Psoas muscle (tissue), 8 donors: Measurements from ENCODE around the gene SIT1. TPM values are rescaled to one million over a fixed set of nuclear protein-coding genes. Genes with fewer than 3 reads are reported as not detected.

Experiments
- ATAC-seq, 4 donors: fragments of 200-7000 bp; cut with Tn5 transposase; one replicate each; pipeline ENCODE4 v1.9.1; 2020; ENCODE audit warnings: moderate library complexity in 3 of 4, mild to moderate bottlenecking in 2 of 4
- DNase-seq, 2 donors: peaks; one replicate each; pipeline ENCODE4 v3.0.0-alpha.2; 2020
- H3K27ac ChIP-seq: fragments of 200-600 bp; one replicate; pipeline ENCODE4 v1.8.0; 2022
- H3K27me3 ChIP-seq, 3 donors: fragments of 200-600 bp in 1 of 3; one replicate each; pipeline versions ENCODE4 v1.6.1 to v1.8.0; 2013 to 2022; ENCODE audit warnings: low read length in 2 of 3, mild to moderate bottlenecking in 2 of 3, moderate library complexity in 1 of 3; ENCODE audit not compliant: insufficient read depth in 3 of 3
- H3K36me3 ChIP-seq, 2 donors: fragments of 200-600 bp in 1 of 2; one replicate each; pipeline versions ENCODE4 v1.6.1 to v1.8.0; 2013 to 2022; ENCODE audit warnings: low read depth in 1 of 2, mild to moderate bottlenecking in 1 of 2, moderate library complexity in 1 of 2; ENCODE audit not compliant: insufficient read depth in 1 of 2
- H3K4me1 ChIP-seq: fragments of 200-600 bp; one replicate; pipeline ENCODE4 v1.8.0; 2022
- H3K4me3 ChIP-seq: fragments of 200-600 bp; one replicate; pipeline ENCODE4 v1.8.0; 2022; ENCODE audit warnings: mild to moderate bottlenecking
- H3K9me3 ChIP-seq: fragments of 200-600 bp; one replicate; pipeline ENCODE4 v1.8.0; 2022
- CTCF ChIP-seq: fragments of 200-600 bp; IDR thresholded peaks from one replicate; pipeline ENCODE4 v1.8.0; 2022; ENCODE audit warnings: antibody characterized with exemption
- WGBS, 3 donors: extraction: QIAGEN DNeasy Blood & Tissue Kit; methylation state at CpG; one replicate each; pipeline versions ENCODE4 v1.1.6 to v1.1.7; 2013; 5-methylcytosine and 5-hydroxymethylcytosine counted together
- intact Hi-C, 2 donors: fragments of 100-400 bp; cut with DNase I; formaldehyde crosslinking; loops; one replicate each; pipeline versions ENCODE4 v1.11.0 to v1.14.2; 2022
- polyA plus RNA-seq, 3 donors: library from polyadenylated mRNA; stranded (reverse); fragments of 200-250 nt; gene quantifications; one replicate each; pipeline ENCODE4 v1.2.3, GENCODE V29; 2013
- total RNA-seq, 4 donors: library from RNA; stranded (reverse); fragmentation: NEBNext Ultra II Directional in 2 of 4; extraction: Animal tissue kit (Norgen Biotek cat#: 25700) in 2 of 4; gene quantifications; one replicate each; pipeline versions ENCODE4 v1.2.1 to v1.2.4, GENCODE V29; 2021 to 2023
- donor health status: healthy with polysubstance abuse.
- donor health status: DM: no; HTN: no; CAD: no; lungs with moderate emphysema.
- donor health status: Bipolar disorder and iron deficiency.
- donor health status: healthy.
- donor health status: DM: yes; HTN: yes; CAD: no.
- donor health status: DM: no; HTN: no; CAD: no.
- donor health status: DM: no; HTN: no; CAD: no.
- donor health status: DM: yes; HTN: yes; CAD: no.

SIT1 gene
- total and polyA plus RNA-seq, 7 donors = 0.08 to 0.34 (median 0.24) TPM; not detected in 1

GRCh38 chr9:35611230-35611797 is 39.4 kb downstream of the SIT1 start:
- Histone ChIP-seq H3K36me3 (peaks cover 9 to 38% of the 10 kb centered on the region in 2 donors), H3K9me3 (no peaks in the 10 kb centered on the region), H3K27me3 (no peaks in the 10 kb centered on the region), H3K4me1 (peaks cover 21% of the 10 kb centered on the region), H3K27ac (no peak overlapping the region), H3K4me3 (no peak overlapping the region)
- peak; percentile 58 for TF ChIP-seq CTCF
- DNase-seq (peak; percentile 51 to 64), ATAC-seq (peak; percentile 26 to 70 (median 42))
- intact Hi-C loops = no loop called here
- 21 to 30% (median 22%) methylated on average over 8 of the region's 8 CpGs for WGBS, 3 donors

- H3K27ac ChIP-seq = peak overlapping the region; percentile 82
These were observed 40.9 kb downstream of the SIT1 start for GRCh38 chr9:35609820-35610163.

GRCh38 chr9:35609001-35609819 is 41.5 kb downstream of the SIT1 start:
- ATAC-seq (peak; percentile 67 to 81 (median 68)), DNase-seq (peak; percentile 70 to 87)
- no peak for TF ChIP-seq CTCF
- peak overlapping the region; percentile 22 for H3K4me3 ChIP-seq
- H3K27ac ChIP-seq = peak overlapping the region; percentile 82
- WGBS, 3 donors = 42 to 52% (median 49%) methylated on average over 27 to 31 of the region's 31 CpGs
- intact Hi-C loops = loop anchor here in 1 of 2 donors (2.0 to 10.0 kb wide), 4 partner anchors 38 to 94 kb away; no protein-coding TSS in a partner anchor
- H3K27me3 ChIP-seq = no peaks in the 10 kb centered on the region
- H3K36me3 ChIP-seq = peaks cover 9 to 38% of the 10 kb centered on the region in 2 donors
- peaks cover 25% of the 10 kb centered on the region for H3K4me1 ChIP-seq
- H3K9me3 ChIP-seq = no peaks in the 10 kb centered on the region

More at GRCh38 chr9:35609820-35610163, 40.9 kb downstream of the SIT1 start:
- Histone ChIP-seq H3K36me3 (peaks cover 9 to 38% of the 10 kb centered on the region in 2 donors), H3K4me1 (peaks cover 25% of the 10 kb centered on the region), H3K4me3 (peak overlapping the region; percentile 11), H3K27me3 (no peaks in the 10 kb centered on the region), H3K9me3 (no peaks in the 10 kb centered on the region)
- 42 to 45% (median 43%) methylated on average over 13 of the region's 13 CpGs for WGBS, 3 donors
- ATAC-seq (no peak), DNase-seq (no peak)
- intact Hi-C loops = loop anchor here in 1 of 2 donors (2.0 to 10.0 kb wide), 4 partner anchors 38 to 95 kb away; no protein-coding TSS in a partner anchor
- no peak for TF ChIP-seq CTCF

- no peak for TF ChIP-seq CTCF
- no peak overlapping the region for H3K4me3 ChIP-seq
- H3K27me3 ChIP-seq = no peaks in the 10 kb centered on the region
- 66 to 75% (median 70%) methylated on average over 7 of the region's 7 CpGs for WGBS, 3 donors
- peaks cover 9 to 38% of the 10 kb centered on the region in 2 donors for H3K36me3 ChIP-seq
- ATAC-seq (no peak), DNase-seq (no peak)
- intact Hi-C loops = loop anchor here in 1 of 2 donors (2.0 to 10.0 kb wide), 4 partner anchors 39 to 93 kb away; no protein-coding TSS in a partner anchor
- peaks cover 26% of the 10 kb centered on the region for H3K4me1 ChIP-seq
- H3K27ac ChIP-seq = no peak overlapping the region
- H3K9me3 ChIP-seq = no peaks in the 10 kb centered on the region
These were observed 42.5 kb downstream of the SIT1 start for GRCh38 chr9:35608221-35608620.
